Mesodermal cell (in vitro differentiated cells): Measurements from ENCODE around the gene CYP39A1. TPM values are rescaled to one million over a fixed set of nuclear protein-coding genes. Genes with fewer than 3 reads are reported as not detected.

Experiments used
- H3K27ac ChIP-seq: 2 replicates; pipeline ENCODE4 v1.7.0; 2013; ENCODE audit warnings: mild to moderate bottlenecking, low read depth, low read length, moderate library complexity; ENCODE audit not compliant: severe bottlenecking
- H3K36me3 ChIP-seq: 2 replicates; pipeline ENCODE4 v1.7.1; 2013; ENCODE audit warnings: mild to moderate bottlenecking, low read length, moderate library complexity; ENCODE audit not compliant: control insufficient read depth, insufficient read depth
- H3K4me1 ChIP-seq: one replicate; pipeline ENCODE4 v1.7.1; 2013; ENCODE audit warnings: mild to moderate bottlenecking, low read length; ENCODE audit not compliant: insufficient read depth, control insufficient read depth, poor library complexity, severe bottlenecking
- H3K4me3 ChIP-seq: 2 replicates; pipeline ENCODE4 v1.7.0; 2013; ENCODE audit warnings: low read length, control low read depth, mild to moderate bottlenecking; ENCODE audit not compliant: insufficient read depth, poor library complexity, severe bottlenecking; ENCODE audit errors: extremely low read depth
- H3K9me3 ChIP-seq: 2 replicates; pipeline ENCODE4 v1.7.1; 2013; ENCODE audit warnings: mild to moderate bottlenecking, low read length, moderate library complexity; ENCODE audit not compliant: control insufficient read depth
- WGBS, 2 experiments: methylation state at CpG; one replicate each; pipeline ENCODE4 v1.1.5; 2013; ENCODE audit warnings: missing lambda C conversion rate in 2 of 2; ENCODE audit not compliant: insufficient coverage in 2 of 2; 5-methylcytosine and 5-hydroxymethylcytosine counted together
- polyA plus RNA-seq, 2 experiments: library from polyadenylated mRNA; stranded (reverse); fragments of 50-300 nt; gene quantifications; one replicate each; pipeline ENCODE4 v1.2.3, GENCODE V29; 2013

The CYP39A1 gene, protein sequence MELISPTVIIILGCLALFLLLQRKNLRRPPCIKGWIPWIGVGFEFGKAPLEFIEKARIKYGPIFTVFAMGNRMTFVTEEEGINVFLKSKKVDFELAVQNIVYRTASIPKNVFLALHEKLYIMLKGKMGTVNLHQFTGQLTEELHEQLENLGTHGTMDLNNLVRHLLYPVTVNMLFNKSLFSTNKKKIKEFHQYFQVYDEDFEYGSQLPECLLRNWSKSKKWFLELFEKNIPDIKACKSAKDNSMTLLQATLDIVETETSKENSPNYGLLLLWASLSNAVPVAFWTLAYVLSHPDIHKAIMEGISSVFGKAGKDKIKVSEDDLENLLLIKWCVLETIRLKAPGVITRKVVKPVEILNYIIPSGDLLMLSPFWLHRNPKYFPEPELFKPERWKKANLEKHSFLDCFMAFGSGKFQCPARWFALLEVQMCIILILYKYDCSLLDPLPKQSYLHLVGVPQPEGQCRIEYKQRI
- polyA plus RNA-seq (2013, experiment 1 of 2) = 1.3 TPM
- polyA plus RNA-seq (2013, experiment 2 of 2) = 1.9 TPM

DNA sequence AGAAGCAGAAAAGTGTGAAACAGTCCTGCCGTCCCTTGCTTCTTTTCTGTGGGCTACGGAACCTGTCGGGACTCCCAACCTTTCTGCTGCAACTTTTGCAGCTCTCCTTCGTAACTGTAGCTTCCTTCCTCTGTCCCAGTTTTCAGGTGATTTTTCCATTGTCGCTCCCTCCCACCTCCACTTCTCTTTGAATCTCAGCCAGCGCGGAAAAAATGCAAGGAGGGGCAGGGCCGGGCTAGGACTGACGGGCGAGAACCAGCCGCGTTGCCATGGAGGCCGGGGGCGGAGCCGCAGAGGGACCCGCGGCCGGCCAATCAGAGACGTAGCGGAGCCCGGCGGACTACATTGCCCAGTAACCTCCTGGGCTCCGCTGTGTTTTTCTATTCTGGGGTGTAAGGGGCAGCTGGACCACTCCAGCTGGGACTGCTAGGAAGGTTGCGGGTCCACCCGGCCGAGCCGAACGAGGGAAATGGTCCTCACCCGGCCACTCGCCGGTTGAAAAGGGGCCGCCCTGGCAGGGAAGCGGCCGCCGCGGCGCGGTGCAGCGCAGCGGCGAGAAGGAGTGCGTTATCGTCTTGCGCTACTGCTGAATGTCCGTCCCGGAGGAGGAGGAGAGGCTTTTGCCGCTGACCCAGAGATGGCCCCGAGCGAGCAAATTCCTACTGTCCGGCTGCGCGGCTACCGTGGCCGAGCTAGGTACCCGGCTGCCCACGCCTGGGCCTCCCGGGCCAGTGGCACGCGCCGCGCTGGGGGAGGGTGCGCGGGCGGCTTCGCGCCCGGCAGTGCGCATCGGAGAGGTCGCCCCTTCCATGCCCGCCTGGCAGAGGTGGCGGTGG is at the start of gene CYP39A1, which contains the start of gene SLC25A27:
Gene CYP39A1 (minus strand): TSS at position 216 of the 836 bp plus-strand sequence. CDS start 236 bp downstream, outside the sequence.
Gene SLC25A27 (plus strand): TSS at position 373 of the 836 bp plus-strand sequence. CDS start 218 bp downstream, at position 591.
- H3K27ac ChIP-seq = no peak within 1 kb of the TSS
- H3K9me3 ChIP-seq = no peaks in the 10 kb centered on the region
- no peaks in the 10 kb centered on the region for H3K36me3 ChIP-seq
- H3K4me1 ChIP-seq = no peaks in the 10 kb centered on the region
- WGBS, 2 experiments = 0% methylated on average over 54 to 62 of the region's 72 CpGs
- peak within 1 kb of the TSS; percentile 72 for H3K4me3 ChIP-seq

DNA sequence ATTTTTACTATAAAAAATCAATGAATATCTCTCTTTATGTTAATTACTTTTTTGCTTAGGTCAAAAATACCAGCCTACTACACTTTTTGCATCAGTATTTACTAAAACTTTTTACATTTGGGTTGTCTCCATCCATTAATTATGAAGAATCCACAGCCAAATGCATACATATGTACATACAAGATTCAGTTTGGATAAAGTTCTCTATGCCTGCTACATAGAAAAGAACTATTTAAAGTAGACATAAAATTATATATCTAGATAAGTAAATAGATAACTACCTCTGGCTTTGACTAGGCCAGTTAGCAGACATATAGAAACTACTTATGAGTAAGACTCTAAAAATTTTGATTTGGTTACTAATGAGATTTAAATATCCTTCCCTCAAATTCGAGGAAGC is 47.4 kb upstream of the CYP39A1 start:
- Histone ChIP-seq H3K4me3 (no peak overlapping the region), H3K4me1 (no peaks in the 10 kb centered on the region), H3K9me3 (no peaks in the 10 kb centered on the region), H3K27ac (no peak overlapping the region), H3K36me3 (no peaks in the 10 kb centered on the region)
- no CpG with 5 or more reads among the region's 1 CpG for WGBS, 2 experiments

DNA sequence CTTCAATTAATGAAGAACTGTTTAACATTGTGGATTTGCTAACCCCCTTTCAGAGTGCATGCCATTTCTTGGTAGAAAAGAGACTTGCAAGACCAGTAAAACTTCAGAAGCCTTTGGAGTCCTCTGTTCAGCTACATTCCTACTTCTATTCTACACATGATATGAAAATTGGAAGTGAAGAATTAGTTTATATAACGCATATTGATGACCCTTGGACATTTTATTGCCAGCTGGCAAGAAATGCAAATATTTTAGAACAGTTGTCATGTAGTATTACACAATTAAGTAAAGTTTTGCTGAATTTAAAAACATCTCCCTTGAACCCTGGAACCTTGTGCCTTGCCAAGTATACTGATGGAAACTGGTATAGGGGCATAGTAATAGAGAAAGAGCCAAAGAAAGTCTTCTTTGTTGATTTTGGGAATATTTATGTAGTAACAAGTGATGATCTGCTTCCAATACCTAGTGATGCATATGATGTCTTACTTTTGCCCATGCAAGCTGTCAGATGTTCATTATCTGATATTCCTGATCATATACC is 38.4 kb upstream of the CYP39A1 start:
- no peak overlapping the region for H3K4me3 ChIP-seq
- no peaks in the 10 kb centered on the region for H3K36me3 ChIP-seq
- no peak overlapping the region for H3K27ac ChIP-seq
- H3K4me1 ChIP-seq = no peaks in the 10 kb centered on the region
- no peaks in the 10 kb centered on the region for H3K9me3 ChIP-seq
- WGBS, 2 experiments = no CpG with 5 or more reads among the region's 1 CpG

DNA sequence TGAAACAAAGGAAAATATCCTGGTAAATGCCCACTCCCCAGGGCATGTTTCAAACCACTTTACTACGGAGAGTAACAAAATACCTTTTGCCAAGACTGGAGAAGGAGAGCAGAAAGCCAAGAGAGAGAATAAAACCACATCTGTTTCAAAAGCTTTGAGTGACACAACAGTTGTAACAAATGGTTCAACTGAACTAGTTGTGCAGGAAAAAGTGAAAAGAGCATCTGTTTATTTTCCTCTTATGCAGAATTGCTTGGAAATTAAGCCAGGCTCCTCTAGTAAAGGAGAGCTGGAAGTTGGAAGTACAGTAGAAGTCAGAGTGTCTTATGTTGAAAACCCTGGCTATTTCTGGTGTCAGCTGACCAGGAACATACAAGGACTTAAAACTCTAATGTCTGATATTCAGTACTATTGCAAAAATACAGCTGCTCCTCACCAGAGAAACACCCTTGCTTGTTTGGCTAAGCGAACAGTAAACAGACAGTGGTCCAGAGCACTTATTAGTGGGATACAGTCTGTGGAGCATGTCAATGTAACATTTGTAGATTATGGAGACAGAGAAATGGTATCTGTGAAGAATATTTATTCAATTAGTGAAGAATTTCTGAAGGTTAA is 37.6 kb upstream of the CYP39A1 start:
- Histone ChIP-seq H3K4me3 (no peak overlapping the region), H3K9me3 (no peaks in the 10 kb centered on the region), H3K4me1 (no peaks in the 10 kb centered on the region), H3K27ac (no peak overlapping the region), H3K36me3 (no peaks in the 10 kb centered on the region)
- WGBS, 2 experiments = 86% methylated on average over 1 of the region's 2 CpGs; no CpG with 5 or more reads in 1 of the 2 experiments

DNA sequence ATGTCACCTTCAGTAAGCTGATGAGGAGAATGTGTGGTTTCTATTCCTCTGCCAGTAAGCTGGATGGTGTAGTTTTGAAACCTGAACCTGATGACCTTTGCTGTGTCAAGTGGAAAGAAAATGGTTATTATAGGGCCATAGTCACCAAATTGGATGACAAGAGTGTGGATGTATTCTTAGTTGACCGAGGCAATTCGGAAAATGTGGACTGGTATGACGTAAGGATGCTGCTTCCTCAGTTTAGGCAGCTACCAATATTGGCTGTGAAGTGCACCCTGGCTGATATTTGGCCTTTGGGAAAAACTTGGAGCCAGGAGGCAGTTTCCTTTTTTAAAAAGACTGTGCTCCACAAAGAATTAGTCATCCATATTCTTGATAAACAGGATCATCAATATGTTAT is 37.0 kb upstream of the CYP39A1 start:
- H3K4me1 ChIP-seq = no peaks in the 10 kb centered on the region
- H3K36me3 ChIP-seq = no peaks in the 10 kb centered on the region
- H3K9me3 ChIP-seq = no peaks in the 10 kb centered on the region
- 82 to 93% methylated on average over 2 to 3 of the region's 3 CpGs for WGBS, 2 experiments
- H3K27ac ChIP-seq = no peak overlapping the region
- H3K4me3 ChIP-seq = no peak overlapping the region

DNA sequence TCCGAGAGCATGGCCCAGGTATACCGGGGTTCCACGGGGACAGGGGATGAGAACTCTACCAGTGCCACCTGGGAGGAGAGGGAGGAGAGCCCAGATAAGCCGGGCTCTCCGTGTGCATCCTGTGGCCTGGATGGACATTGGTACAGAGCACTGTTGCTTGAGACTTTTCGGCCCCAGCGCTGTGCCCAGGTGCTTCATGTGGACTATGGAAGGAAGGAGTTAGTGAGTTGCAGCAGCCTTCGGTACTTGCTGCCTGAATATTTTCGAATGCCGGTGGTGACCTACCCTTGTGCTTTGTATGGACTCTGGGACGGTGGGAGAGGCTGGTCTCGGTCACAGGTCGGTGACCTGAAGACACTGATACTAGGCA is 36.3 kb upstream of the CYP39A1 start:
- 90 to 93% methylated on average over 11 to 13 of the region's 13 CpGs for WGBS, 2 experiments
- no peaks in the 10 kb centered on the region for H3K36me3 ChIP-seq

DNA sequence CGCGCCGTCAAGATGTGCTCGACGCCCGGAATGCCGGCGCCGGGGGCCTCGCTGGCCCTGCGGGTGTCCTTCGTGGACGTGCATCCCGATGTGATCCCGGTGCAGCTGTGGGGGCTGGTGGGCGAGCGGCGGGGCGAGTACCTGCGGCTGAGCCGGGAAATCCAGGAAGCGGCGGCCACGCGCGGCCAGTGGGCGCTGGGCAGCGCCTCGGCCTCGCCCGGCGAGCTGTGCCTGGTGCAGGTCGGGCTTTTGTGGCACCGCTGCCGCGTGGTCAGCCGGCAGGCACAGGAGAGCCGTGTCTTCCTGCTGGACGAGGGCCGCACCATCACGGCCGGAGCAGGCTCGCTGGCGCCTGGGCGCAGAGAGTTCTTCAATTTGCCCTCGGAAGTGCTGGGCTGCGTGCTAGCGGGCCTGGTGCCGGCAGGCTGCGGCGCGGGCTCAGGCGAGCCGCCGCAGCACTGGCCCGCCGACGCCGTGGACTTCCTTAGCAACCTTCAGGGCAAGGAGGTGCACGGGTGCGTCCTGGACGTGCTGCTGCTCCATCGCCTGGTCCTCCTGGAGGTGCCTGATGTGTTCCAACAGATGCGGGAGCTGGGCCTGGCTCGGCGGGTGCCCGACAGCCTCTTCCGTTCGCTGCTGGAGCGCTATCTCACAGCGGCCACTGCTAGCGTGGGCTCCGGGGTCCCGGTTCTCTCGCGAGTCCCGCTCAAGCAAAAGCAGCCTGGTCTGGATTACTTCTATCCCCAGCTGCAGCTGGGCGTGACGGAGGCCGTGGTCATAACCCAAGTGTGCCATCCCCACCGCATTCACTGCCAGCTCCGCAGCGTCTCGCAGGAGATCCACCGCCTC is 35.7 kb upstream of the CYP39A1 start:
- no peaks in the 10 kb centered on the region for H3K36me3 ChIP-seq
- no peaks in the 10 kb centered on the region for H3K4me1 ChIP-seq
- no peak overlapping the region for H3K27ac ChIP-seq
- WGBS, 2 experiments = 94 to 97% methylated on average over 64 to 80 of the region's 85 CpGs
- H3K4me3 ChIP-seq = no peak overlapping the region
- H3K9me3 ChIP-seq = no peaks in the 10 kb centered on the region

More for the DNA sequence above, 36.3 kb upstream of the CYP39A1 start:
- H3K4me3 ChIP-seq = no peak overlapping the region
- no peaks in the 10 kb centered on the region for H3K4me1 ChIP-seq
- H3K27ac ChIP-seq = no peak overlapping the region
- no peaks in the 10 kb centered on the region for H3K9me3 ChIP-seq

DNA sequence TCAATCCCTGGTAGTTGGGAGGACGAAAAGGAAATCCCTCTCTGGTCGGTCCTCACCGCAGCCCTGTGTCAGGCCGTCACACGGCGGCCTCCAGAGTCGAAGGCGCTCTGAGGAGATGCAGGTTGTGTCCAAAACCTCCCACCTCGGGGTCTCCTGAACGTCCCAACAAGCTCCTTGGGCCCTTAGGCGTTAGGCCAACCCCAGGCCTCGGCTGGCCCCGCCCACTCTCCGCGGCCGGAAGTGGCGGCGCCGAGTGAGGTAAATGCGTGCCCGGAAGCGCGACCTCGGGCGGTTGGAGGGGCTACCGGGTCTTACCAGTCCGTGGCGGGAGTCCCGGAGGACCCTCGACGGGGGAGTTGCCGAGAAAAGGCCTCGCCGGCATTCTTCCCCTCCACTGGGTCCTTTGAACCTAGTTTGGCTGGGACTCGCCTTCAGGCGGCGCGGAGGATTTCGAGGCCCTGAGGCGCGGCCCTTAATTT is 35.0 kb upstream of the CYP39A1 start, which contains the start of gene TDRD6:
Gene TDRD6 (plus strand): TSS at position 267 of the 479 bp plus-strand sequence. CDS start 244 bp downstream, outside the sequence.
- no peaks in the 10 kb centered on the region for H3K36me3 ChIP-seq
- 92 to 96% methylated on average over 38 to 41 of the region's 41 CpGs for WGBS, 2 experiments
- no peak within 1 kb of the TSS for H3K4me3 ChIP-seq
- no peaks in the 10 kb centered on the region for H3K4me1 ChIP-seq
- no peak within 1 kb of the TSS for H3K27ac ChIP-seq
- H3K9me3 ChIP-seq = no peaks in the 10 kb centered on the region

DNA sequence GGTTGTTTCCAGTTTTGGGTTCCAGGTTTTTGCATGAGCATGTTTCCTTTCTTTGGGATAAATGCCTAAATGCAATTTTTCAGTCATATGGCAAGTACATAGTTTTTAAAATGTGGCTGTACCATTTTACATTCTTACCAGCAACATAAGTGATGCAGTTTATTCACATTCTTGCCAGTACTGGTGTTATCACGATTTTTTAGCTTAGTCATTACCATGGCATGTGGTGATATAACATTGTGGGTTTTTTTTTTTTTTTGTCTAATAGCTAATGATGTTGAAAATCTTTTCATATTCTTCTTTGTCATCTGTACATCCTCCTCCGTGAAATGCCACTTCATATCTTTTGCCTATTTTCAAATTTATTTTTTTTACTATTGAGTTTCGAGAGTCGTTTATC is 32.2 kb upstream of the CYP39A1 start:
- Histone ChIP-seq H3K27ac (no peak overlapping the region), H3K4me3 (no peak overlapping the region), H3K9me3 (no peaks in the 10 kb centered on the region), H3K4me1 (no peaks in the 10 kb centered on the region), H3K36me3 (no peaks in the 10 kb centered on the region)
- WGBS, 2 experiments = 94% methylated on average over 2 of the region's 4 CpGs; no CpG with 5 or more reads in 1 of the 2 experiments
